ENCODE measurements around the gene WWC2. TPM values are rescaled to one million over a fixed set of nuclear protein-coding genes. Genes with fewer than 3 reads are reported as not detected.
A peak's percentile ranks its signal among the peaks of the same experiment; 100 is the strongest.
"Not testable (repeated sequence)": the region's sequence is repeated elsewhere in the genome, so short reads cannot be mapped to it uniquely, and the experiment has no call there.

Gene WWC2
- total RNA-seq, 1 donor from 2014 or later: 25.7 TPM

GRCh38 chr4:183100298-183100599 lies 1.2 kb downstream of the WWC2 start:
- DNase-seq (ENCODE audit: low read depth, low spot score): no peak

GRCh38 chr4:183100827-183101226 lies 1.8 kb downstream of the WWC2 start:
- no peak for DNase-seq (ENCODE audit: low read depth, low spot score)

- DNase-seq (ENCODE audit: low read depth, low spot score): no peak
These were observed 3.0 kb downstream of the WWC2 start for GRCh38 chr4:183101956-183102480.

- no peak for DNase-seq (ENCODE audit: low read depth, low spot score)
These were observed 6.0 kb downstream of the WWC2 start for GRCh38 chr4:183105092-183105491.

- no peak for DNase-seq (ENCODE audit: low read depth, low spot score)
These were observed 7.8 kb downstream of the WWC2 start for GRCh38 chr4:183106839-183107238.

- no peak for DNase-seq (ENCODE audit: low read depth, low spot score)
These were observed 8.9 kb downstream of the WWC2 start for GRCh38 chr4:183107891-183108459.

- DNase-seq (ENCODE audit: low read depth, low spot score): no peak
These were observed 11.2 kb downstream of the WWC2 start for GRCh38 chr4:183110244-183110643.

GRCh38 chr4:183111452-183111885 lies 12.4 kb downstream of the WWC2 start:
- DNase-seq (ENCODE audit: low read depth, low spot score): no peak

- no peak for DNase-seq (ENCODE audit: low read depth, low spot score)
These were observed 19.1 kb downstream of the WWC2 start for GRCh38 chr4:183118141-183118540.

- DNase-seq (ENCODE audit: low read depth, low spot score): peak; percentile 44
These were observed 19.5 kb downstream of the WWC2 start for GRCh38 chr4:183118585-183118984.

GRCh38 chr4:183121660-183122059 lies 22.6 kb downstream of the WWC2 start:
- DNase-seq (ENCODE audit: low read depth, low spot score): not testable (repeated sequence)

- no peak for DNase-seq (ENCODE audit: low read depth, low spot score)
These were observed 25.2 kb downstream of the WWC2 start for GRCh38 chr4:183124228-183124627.

- no peak for DNase-seq (ENCODE audit: low read depth, low spot score)
These were observed 25.8 kb downstream of the WWC2 start for GRCh38 chr4:183124865-183125264.

- DNase-seq (ENCODE audit: low read depth, low spot score): no peak
These were observed 30.1 kb downstream of the WWC2 start for GRCh38 chr4:183129125-183129524.

- no peak for DNase-seq (ENCODE audit: low read depth, low spot score)
These were observed 30.6 kb downstream of the WWC2 start for GRCh38 chr4:183129675-183130074.

GRCh38 chr4:183130328-183131155 lies 31.5 kb downstream of the WWC2 start:
- no peak for DNase-seq (ENCODE audit: low read depth, low spot score)

- DNase-seq (ENCODE audit: low read depth, low spot score): no peak
These were observed 33.0 kb downstream of the WWC2 start for GRCh38 chr4:183132081-183132480.

GRCh38 chr4:183132865-183133264 lies 33.8 kb downstream of the WWC2 start:
- DNase-seq (ENCODE audit: low read depth, low spot score): no peak

- DNase-seq (ENCODE audit: low read depth, low spot score): no peak
These were observed 37.8 kb downstream of the WWC2 start for GRCh38 chr4:183136855-183137254.

GRCh38 chr4:183139058-183139750 lies 40.1 kb downstream of the WWC2 start:
- no peak for DNase-seq (ENCODE audit: low read depth, low spot score)

GRCh38 chr4:183139972-183140570 lies 41.0 kb downstream of the WWC2 start:
- DNase-seq (ENCODE audit: low read depth, low spot score): no peak

- no peak for DNase-seq (ENCODE audit: low read depth, low spot score)
These were observed 41.9 kb downstream of the WWC2 start for GRCh38 chr4:183140911-183141320.
